ENCODE measurements around the gene C14orf132. TPM values are rescaled to one million over a fixed set of nuclear protein-coding genes. Genes with fewer than 3 reads are reported as not detected.

Gene C14orf132
- total and polyA plus RNA-seq, 4 donors: 9.8 to 49.3 (median 24.7) TPM

- no peaks in the 10 kb centered on the region for H3K27me3 ChIP-seq (ENCODE audit: control insufficient read depth in 3 of 3, insufficient read depth in 3 of 3, low read length in 2 of 3)
- no peak for TF ChIP-seq CTCF (IDR thresholded peaks at IDR 0.05; ENCODE audit: control extremely low read depth, extremely low read depth)
- no peaks in the 10 kb centered on the region for H3K36me3 ChIP-seq (ENCODE audit: control insufficient read depth in 4 of 4, insufficient read depth in 4 of 4, low read length in 4 of 4)
- 73 to 86% methylated on average over 3 of the region's 3 CpGs for WGBS, 2 donors
- peaks cover 0 to 33% (median 10%) of the 10 kb centered on the region in 5 donors for H3K4me1 ChIP-seq (ENCODE audit: control insufficient read depth in 5 of 5, insufficient read depth in 5 of 5, low read length in 5 of 5)
- H3K4me3 ChIP-seq: no peak overlapping the region
- no peak for ATAC-seq (ENCODE audit: insufficient read depth, low FRiP score)
- H3K9me3 ChIP-seq (ENCODE audit: control insufficient read depth in 4 of 4, insufficient read depth in 3 of 4, low read length in 3 of 4): no peaks in the 10 kb centered on the region
- no peak overlapping the region for H3K27ac ChIP-seq (ENCODE audit: low read depth in 1 of 2, low read length in 1 of 2)
- H3K9ac ChIP-seq (ENCODE audit: insufficient read depth in 1 of 2, low read length in 2 of 2): peak overlapping the region in 1 of 2 donors; percentile 13
- DNase-seq: no peak
Measured at GRCh38 chr14:96095058-96095457, 55.9 kb downstream of the C14orf132 start.

GRCh38 chr14:96095581-96096476 lies 56.7 kb downstream of the C14orf132 start:
- Histone ChIP-seq H3K9ac (ENCODE audit: insufficient read depth in 1 of 2, low read length in 2 of 2) (peak overlapping the region in 1 of 2 donors; percentile 13), H3K9me3 (ENCODE audit: control insufficient read depth in 4 of 4, insufficient read depth in 3 of 4, low read length in 3 of 4) (no peaks in the 10 kb centered on the region), H3K4me3 (no peak overlapping the region), H3K4me1 (ENCODE audit: control insufficient read depth in 5 of 5, insufficient read depth in 5 of 5, low read length in 5 of 5) (peaks cover 0 to 28% (median 4%) of the 10 kb centered on the region in 5 donors), H3K27me3 (ENCODE audit: control insufficient read depth in 3 of 3, insufficient read depth in 3 of 3, low read length in 2 of 3) (no peaks in the 10 kb centered on the region), H3K27ac (ENCODE audit: low read depth in 1 of 2, low read length in 1 of 2) (peak overlapping the region in 1 of 2 donors; percentile 37), H3K36me3 (ENCODE audit: control insufficient read depth in 4 of 4, insufficient read depth in 4 of 4, low read length in 4 of 4) (no peaks in the 10 kb centered on the region)
- DNase-seq (peak; percentile 83 to 89 (median 88)), ATAC-seq (ENCODE audit: insufficient read depth, low FRiP score) (peak; percentile 23)
- WGBS, 2 donors: 42 to 69% methylated on average over 16 of the region's 16 CpGs
- no peak for TF ChIP-seq CTCF (IDR thresholded peaks at IDR 0.05; ENCODE audit: control extremely low read depth, extremely low read depth)

GRCh38 chr14:96096639-96097610 lies 57.8 kb downstream of the C14orf132 start:
- Histone ChIP-seq H3K4me3 (no peak overlapping the region), H3K9ac (ENCODE audit: insufficient read depth in 1 of 2, low read length in 2 of 2) (no peak overlapping the region), H3K27ac (ENCODE audit: low read depth in 1 of 2, low read length in 1 of 2) (no peak overlapping the region), H3K4me1 (ENCODE audit: control insufficient read depth in 5 of 5, insufficient read depth in 5 of 5, low read length in 5 of 5) (peaks cover 0 to 25% (median 0%) of the 10 kb centered on the region in 5 donors), H3K27me3 (ENCODE audit: control insufficient read depth in 3 of 3, insufficient read depth in 3 of 3, low read length in 2 of 3) (no peaks in the 10 kb centered on the region), H3K36me3 (ENCODE audit: control insufficient read depth in 4 of 4, insufficient read depth in 4 of 4, low read length in 4 of 4) (no peaks in the 10 kb centered on the region), H3K9me3 (ENCODE audit: control insufficient read depth in 4 of 4, insufficient read depth in 3 of 4, low read length in 3 of 4) (no peaks in the 10 kb centered on the region)
- no peak for DNase-seq
- ATAC-seq (ENCODE audit: insufficient read depth, low FRiP score): no peak
- WGBS, 2 donors: 70 to 73% methylated on average over 12 of the region's 12 CpGs
- no peak for TF ChIP-seq CTCF (IDR thresholded peaks at IDR 0.05; ENCODE audit: control extremely low read depth, extremely low read depth)

Measured in lung (tissue), 12 donors.